ENCODE measurements around the gene PGP.
"Not testable (repeated sequence)": the region's sequence is repeated elsewhere in the genome, so short reads cannot be mapped to it uniquely, and the experiment has no call there.

Gene PGP

GRCh38 chr16:2214719-2214968 lies at the start of gene PGP:
TSS of gene PGP (minus strand) at chr16:2214840. CDS start at chr16:2214777, 63 bp downstream.
- DNase-seq, result no peak

- DNase-seq, result not testable (repeated sequence)
These were observed 48.4 kb upstream of the PGP start for GRCh38 chr16:2263026-2263425.

GRCh38 chr16:2260250-2260649 lies 45.6 kb upstream of the PGP start:
- no peak for DNase-seq

- not testable (repeated sequence) for DNase-seq
These were observed 43.9 kb upstream of the PGP start for GRCh38 chr16:2258530-2258929.

GRCh38 chr16:2257726-2258125 lies 43.1 kb upstream of the PGP start:
- DNase-seq, result no peak

- no peak for DNase-seq
These were observed 42.0 kb upstream of the PGP start for GRCh38 chr16:2256531-2257140.

- DNase-seq, result no peak
These were observed 38.7 kb upstream of the PGP start for GRCh38 chr16:2253293-2253692.

- no peak for DNase-seq
These were observed 38.1 kb upstream of the PGP start for GRCh38 chr16:2252806-2253148.

GRCh38 chr16:2251296-2252111 lies 36.9 kb upstream of the PGP start, which contains the start of gene ECI1:
TSS of gene ECI1 (minus strand) at chr16:2251587. CDS start at chr16:2251566, 21 bp downstream.
- DNase-seq, result peak; percentile 97

GRCh38 chr16:2250652-2251295 lies 36.1 kb upstream of the PGP start:
- DNase-seq, result peak; percentile 56

- DNase-seq, result no peak
These were observed 31.8 kb upstream of the PGP start for GRCh38 chr16:2246301-2246885.

GRCh38 chr16:2244926-2245795 lies 30.5 kb upstream of the PGP start:
- no peak for DNase-seq

- DNase-seq, result no peak
These were observed 29.7 kb upstream of the PGP start for GRCh38 chr16:2244301-2244700.

- DNase-seq, result no peak
These were observed 29.1 kb upstream of the PGP start for GRCh38 chr16:2243781-2244180.

GRCh38 chr16:2243031-2243528 lies 28.4 kb upstream of the PGP start:
- peak; percentile 16 for DNase-seq

- no peak for DNase-seq
These were observed 28.0 kb upstream of the PGP start for GRCh38 chr16:2242598-2242997.

- not testable (repeated sequence) for DNase-seq
These were observed 25.7 kb upstream of the PGP start for GRCh38 chr16:2240331-2240730.

- peak; percentile 22 for DNase-seq
These were observed 24.4 kb upstream of the PGP start for GRCh38 chr16:2238838-2239675.

- DNase-seq, result peak; percentile 29
These were observed 23.7 kb upstream of the PGP start for GRCh38 chr16:2238150-2238837.

- peak; percentile 24 for DNase-seq
These were observed 23.0 kb upstream of the PGP start for GRCh38 chr16:2237493-2238149.

GRCh38 chr16:2237102-2237482 lies 22.5 kb upstream of the PGP start:
- DNase-seq, result no peak

Measured in hematopoietic multipotent progenitor cell treated with erythropoietin and hydrocortisone succinate and interleukin-3 and kit ligand, for 6 days (in vitro differentiated cells).